Motor neuron (in vitro differentiated cells): Measurements from ENCODE around the gene JUP. TPM values are rescaled to one million over a fixed set of nuclear protein-coding genes. Genes with fewer than 3 reads are reported as not detected.

Experiments
- ATAC-seq, 8 experiments: fragments of 200-7000 bp; cut with Tn5 transposase; replicated peaks in 6 of 8; 2 replicates each; pipeline ENCODE4 v1.8.0; 2021; ENCODE audit warnings: mild to moderate bottlenecking in 8 of 8, moderate library complexity in 8 of 8
- H3K27ac ChIP-seq, 2 donors: fragments of 250-450 bp; sonication (Bioruptor Pico); 2 replicates each; pipeline ENCODE4 v1.9.0; 2021; ENCODE audit warnings: antibody characterized with exemption in 2 of 2, mild to moderate bottlenecking in 2 of 2, moderate library complexity in 1 of 2
- H3K4me1 ChIP-seq, 2 donors: fragments of 250-450 bp; sonication (Bioruptor Pico); replicated peaks in 1 of 2; 2 replicates each; pipeline ENCODE4 v1.6.1; 2021; ENCODE audit warnings: antibody characterized with exemption in 2 of 2, mild to moderate bottlenecking in 2 of 2, moderate library complexity in 1 of 2
- H3K4me3 ChIP-seq, 5 donors: fragments of 250-450 bp; sonication (Bioruptor Pico); 2 replicates each; pipeline ENCODE4 v1.9.0; 2021; ENCODE audit warnings: antibody characterized with exemption in 5 of 5, mild to moderate bottlenecking in 5 of 5, moderate library complexity in 4 of 5
- WGBS, 10 experiments: fragments of 450-650 bp; shearing (Covaris generic); methylation state at CpG; one replicate each; pipeline ENCODE4 v1.0.0; 2022; 5-methylcytosine and 5-hydroxymethylcytosine counted together
- in situ Hi-C, 9 experiments: fragments of 400-800 bp; cut with MboI; loops; one replicate each; pipeline ENCODE4 v1.15.0; 2021; ENCODE audit warnings: low sequenced_read_pairs in 9 of 9, low pct_unique_long_range_greater_than_20kb in 2 of 9; ENCODE audit not compliant: unreplicated experiment in 9 of 9
- total RNA-seq, 8 experiments: library from RNA; unstranded; fragments of 300-600 nt; gene quantifications; 2 replicates each; pipeline versions ENCODE4 v1.2.3 to v1.2.4, GENCODE V29; 2022

The JUP gene
- total RNA-seq, 8 experiments from 2014 or later = 4.9 to 34.5 (median 16.8) TPM

- Histone ChIP-seq H3K27ac (peak overlapping the region; percentile 42 to 51), H3K4me3 (no peak overlapping the region), H3K4me1 (peaks cover 27 to 40% of the 10 kb centered on the region in 2 donors)
- 74 to 100% (median 90%) methylated on average over 1 to 11 of the region's 19 CpGs; no CpG with 5 or more reads in 3 of the 10 experiments for WGBS, 10 experiments
- in situ Hi-C loops = no loop called here
- ATAC-seq = no peak
Measured at GRCh38 chr17:41772586-41773189, 13.8 kb downstream of the JUP start.

DNA sequence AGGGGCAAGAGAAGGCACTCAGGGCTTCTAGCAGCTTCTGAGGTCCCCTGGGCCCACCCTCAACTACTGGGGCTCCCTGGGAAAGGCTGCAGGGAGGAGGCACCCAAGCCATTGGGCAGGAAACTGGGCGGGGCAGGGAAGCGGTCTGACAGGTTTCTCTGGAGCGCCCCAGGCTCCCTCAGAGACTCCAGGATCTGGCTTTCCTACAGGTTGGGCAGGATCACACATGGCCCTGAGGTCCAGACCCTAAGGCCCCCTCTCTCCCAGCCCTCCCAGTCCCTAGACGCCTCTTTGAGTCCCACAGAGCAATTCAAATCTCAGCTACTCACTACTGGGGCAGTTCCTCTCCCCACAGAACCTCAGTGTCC is 14.3 kb downstream of the JUP start:
- in situ Hi-C loops = no loop called here
- H3K27ac ChIP-seq = no peak overlapping the region
- H3K4me1 ChIP-seq = peaks cover 27 to 35% of the 10 kb centered on the region in 2 donors
- no peak for ATAC-seq
- no peak overlapping the region for H3K4me3 ChIP-seq
- WGBS, 10 experiments = 80% methylated on average over 1 of the region's 4 CpGs; no CpG with 5 or more reads in 8 of the 10 experiments

DNA sequence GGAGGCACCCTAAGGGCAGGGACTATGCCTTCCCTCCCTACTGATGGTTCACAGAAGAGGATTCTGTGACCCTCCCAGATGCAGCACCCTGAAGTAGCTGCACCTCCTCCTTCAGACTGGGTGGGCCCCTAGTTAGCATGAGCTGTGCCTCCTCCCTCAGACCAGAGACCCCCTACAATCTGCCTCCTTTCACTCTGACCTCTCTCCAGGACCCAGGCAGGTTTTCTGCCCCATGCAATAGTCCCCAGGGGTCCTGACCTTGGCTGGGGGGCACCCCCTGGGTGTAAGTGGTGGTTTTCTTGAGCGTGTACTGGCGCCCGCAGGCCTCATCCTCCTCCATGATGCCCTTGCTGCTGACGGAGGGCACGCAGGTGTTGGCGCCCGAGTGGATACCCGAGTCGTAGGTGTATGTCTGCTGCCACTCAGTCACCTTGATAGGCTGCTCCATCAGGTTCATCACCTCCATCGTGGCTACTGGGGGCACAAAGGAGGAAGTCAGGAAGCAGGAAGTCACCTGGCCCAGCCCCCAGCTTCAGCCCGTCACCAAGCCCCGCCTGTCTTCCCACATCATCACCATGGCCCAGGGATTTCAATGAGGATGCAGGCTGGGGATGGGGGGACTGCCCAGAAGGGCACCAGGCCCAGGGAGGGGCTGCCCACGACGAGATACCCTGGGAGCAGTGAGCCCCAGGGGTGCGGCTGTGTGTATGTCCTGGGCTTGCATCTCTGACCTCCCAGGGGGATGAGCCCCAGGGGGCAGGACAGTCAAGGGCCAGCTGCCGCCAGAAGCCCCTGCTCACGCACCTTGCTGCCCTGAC is 14.9 kb downstream of the JUP start:
- no peak overlapping the region for H3K27ac ChIP-seq
- ATAC-seq = no peak
- in situ Hi-C loops = no loop called here
- H3K4me3 ChIP-seq = no peak overlapping the region
- H3K4me1 ChIP-seq = peaks cover 27 to 34% of the 10 kb centered on the region in 2 donors
- 50 to 100% (median 84%) methylated on average over 2 to 7 of the region's 17 CpGs; no CpG with 5 or more reads in 6 of the 10 experiments for WGBS, 10 experiments

- in situ Hi-C loops = no loop called here
- peaks cover 18 to 23% of the 10 kb centered on the region in 2 donors for H3K4me1 ChIP-seq
- 36 to 100% (median 87%) methylated on average over 1 to 3 of the region's 3 CpGs; no CpG with 5 or more reads in 2 of the 10 experiments for WGBS, 10 experiments
- H3K4me3 ChIP-seq = no peak overlapping the region
- ATAC-seq = no peak
- no peak overlapping the region for H3K27ac ChIP-seq
Measured at GRCh38 chr17:41769985-41770384, 16.5 kb downstream of the JUP start.

DNA sequence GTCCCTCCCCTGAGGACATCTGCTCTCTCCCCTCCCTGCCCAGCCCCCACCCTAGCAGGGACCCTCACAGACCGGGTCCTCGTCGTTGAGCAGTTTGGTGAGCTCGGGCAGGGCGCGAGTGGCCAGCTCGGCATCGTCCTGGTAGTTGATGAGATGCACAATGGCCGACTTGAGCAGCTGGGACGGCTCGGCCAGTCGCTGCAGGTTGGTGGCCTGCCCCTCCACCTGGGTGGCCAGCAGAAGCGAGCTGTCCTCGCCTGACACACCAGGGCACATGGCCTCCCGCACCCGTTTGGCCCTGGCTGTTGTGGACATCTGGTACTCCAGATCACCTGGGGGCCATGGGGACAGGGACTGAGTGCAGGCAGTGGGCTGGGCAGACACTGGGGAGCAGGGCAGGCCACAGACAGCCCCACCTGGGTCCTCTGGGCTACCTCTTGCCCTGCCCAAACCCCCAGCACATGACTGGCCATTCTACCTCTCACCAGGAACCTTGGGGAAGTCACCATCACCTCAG is 17.1 kb downstream of the JUP start:
- in situ Hi-C loops = no loop called here
- Histone ChIP-seq H3K27ac (no peak overlapping the region), H3K4me1 (peaks cover 18 to 19% of the 10 kb centered on the region in 2 donors), H3K4me3 (no peak overlapping the region)
- no peak for ATAC-seq
- WGBS, 10 experiments = no CpG with 5 or more reads among the region's 16 CpGs

GRCh38 chr17:41768682-41769288 is 17.7 kb downstream of the JUP start:
- 92 to 100% (median 94%) methylated on average over 1 to 3 of the region's 23 CpGs; no CpG with 5 or more reads in 5 of the 10 experiments for WGBS, 10 experiments
- H3K27ac ChIP-seq = no peak overlapping the region
- ATAC-seq = no peak
- in situ Hi-C loops = no loop called here
- H3K4me3 ChIP-seq = no peak overlapping the region
- peaks cover 13 to 14% of the 10 kb centered on the region in 2 donors for H3K4me1 ChIP-seq

DNA sequence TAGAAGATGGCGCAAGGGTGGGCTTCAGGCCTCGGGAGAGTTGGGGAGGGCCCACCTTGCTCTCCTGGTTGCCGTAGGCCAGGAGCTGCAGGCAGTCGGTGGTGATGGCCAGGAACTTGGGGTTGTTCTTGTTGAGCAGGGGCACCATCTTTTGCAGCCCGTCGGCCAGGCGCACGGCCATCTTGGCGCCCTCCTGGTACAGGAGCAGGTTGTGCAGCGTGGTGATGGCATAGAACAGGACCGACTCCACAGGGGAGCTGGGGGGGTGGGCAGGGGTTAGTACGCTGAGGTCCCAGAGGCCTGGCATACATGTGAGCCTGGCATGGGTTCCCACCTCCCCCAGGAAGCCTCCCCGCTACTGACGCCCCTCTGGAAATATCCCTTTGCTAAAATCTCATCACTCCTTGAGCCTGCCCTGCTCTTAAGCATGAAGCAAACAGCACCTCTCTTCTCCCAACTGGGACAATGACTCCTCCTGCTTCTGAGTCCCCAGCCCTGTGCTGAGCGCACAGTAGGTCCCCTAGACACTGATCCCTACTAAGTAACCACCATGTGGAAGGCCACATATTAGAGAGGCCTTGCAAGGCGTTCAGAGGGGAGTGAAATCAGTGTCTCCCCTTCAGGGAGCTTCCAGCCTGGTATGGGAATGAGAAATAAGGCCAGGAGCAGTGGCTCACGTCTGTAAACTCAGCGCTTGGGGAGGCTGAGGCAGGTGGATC is 19.0 kb downstream of the JUP start:
- H3K4me1 ChIP-seq = peaks cover 1% of the 10 kb centered on the region in 2 donors
- no peak overlapping the region for H3K27ac ChIP-seq
- no peak overlapping the region for H3K4me3 ChIP-seq
- no peak for ATAC-seq
- 60 to 100% (median 98%) methylated on average over 1 to 9 of the region's 18 CpGs; no CpG with 5 or more reads in 6 of the 10 experiments for WGBS, 10 experiments
- in situ Hi-C loops = no loop called here

GRCh38 chr17:41766135-41766534 is 20.4 kb downstream of the JUP start:
- Histone ChIP-seq H3K4me3 (no peak overlapping the region), H3K4me1 (no peaks in the 10 kb centered on the region), H3K27ac (no peak overlapping the region)
- in situ Hi-C loops = no loop called here
- ATAC-seq = no peak

DNA sequence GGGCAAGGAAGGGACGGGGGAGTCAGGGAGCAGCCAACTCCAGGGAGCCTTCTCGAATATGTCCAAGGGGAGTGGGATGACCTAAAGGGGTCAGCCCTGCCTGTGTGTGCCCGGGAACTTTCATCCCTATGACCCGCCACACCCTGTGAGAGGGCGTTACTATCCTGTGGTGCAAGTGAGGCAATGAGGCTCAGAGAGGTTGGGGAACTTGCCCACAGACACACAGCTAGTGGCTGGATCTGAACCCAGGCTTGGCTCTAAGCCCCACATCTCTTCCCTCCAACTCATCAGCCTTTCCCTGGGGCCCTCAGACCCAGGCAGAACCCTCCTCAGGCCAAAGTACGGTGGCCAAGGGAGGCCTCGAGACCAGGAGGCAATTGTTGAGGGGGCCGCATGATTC is 23.2 kb downstream of the JUP start:
- Histone ChIP-seq H3K27ac (no peak overlapping the region), H3K4me3 (no peak overlapping the region), H3K4me1 (no peaks in the 10 kb centered on the region)
- 60 to 100% (median 90%) methylated on average over 1 to 4 of the region's 8 CpGs; no CpG with 5 or more reads in 4 of the 10 experiments for WGBS, 10 experiments
- no peak for ATAC-seq
- in situ Hi-C loops = no loop called here

DNA sequence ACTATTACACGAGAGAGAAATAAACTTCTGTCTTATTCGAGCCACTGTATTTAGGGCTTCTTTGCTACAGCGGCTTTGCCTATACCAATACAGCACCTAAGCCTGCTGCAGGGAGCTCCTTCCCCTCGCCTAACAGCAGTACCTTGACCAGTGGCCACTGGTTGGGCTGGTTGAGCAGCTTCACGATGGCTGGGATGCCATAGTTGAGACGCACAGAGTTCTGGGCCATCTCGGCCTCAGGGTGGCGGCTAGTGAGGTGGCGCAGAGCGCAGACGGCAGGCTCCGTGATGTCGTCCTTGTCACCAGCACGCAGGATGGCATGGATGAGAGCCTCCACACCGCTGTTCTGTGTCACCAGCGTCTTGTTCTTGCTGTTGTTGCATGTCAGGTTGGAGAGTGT is 23.7 kb downstream of the JUP start:
- in situ Hi-C loops = no loop called here
- Histone ChIP-seq H3K4me3 (no peak overlapping the region), H3K4me1 (no peaks in the 10 kb centered on the region), H3K27ac (no peak overlapping the region)
- ATAC-seq = no peak
- 57 to 100% (median 91%) methylated on average over 1 to 15 of the region's 16 CpGs; no CpG with 5 or more reads in 4 of the 10 experiments for WGBS, 10 experiments

DNA sequence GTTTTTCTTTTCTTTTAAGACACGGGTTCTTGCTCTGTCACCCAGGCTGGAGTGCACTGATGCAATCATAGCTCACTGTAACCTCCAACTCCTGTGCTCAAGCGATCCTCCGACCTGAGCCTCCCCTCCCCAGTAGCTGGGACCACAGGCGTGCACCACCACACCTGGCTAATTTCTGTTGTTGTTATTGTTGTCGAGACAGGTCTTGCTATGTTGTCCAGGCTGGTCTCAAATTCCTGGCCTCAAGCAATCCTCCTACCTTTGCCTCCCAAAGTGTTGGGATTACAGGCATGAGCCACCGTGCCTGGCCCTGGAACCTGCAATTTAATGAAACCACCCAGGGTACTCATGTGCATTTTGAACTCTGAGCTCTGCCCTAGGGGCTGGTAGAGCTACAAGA is 24.1 kb downstream of the JUP start:
- Histone ChIP-seq H3K4me3 (no peak overlapping the region), H3K27ac (no peak overlapping the region), H3K4me1 (no peaks in the 10 kb centered on the region)
- no peak for ATAC-seq
- in situ Hi-C loops = no loop called here
- 40 to 100% (median 83%) methylated on average over 1 to 5 of the region's 6 CpGs; no CpG with 5 or more reads in 2 of the 10 experiments for WGBS, 10 experiments

- Histone ChIP-seq H3K4me3 (no peak overlapping the region), H3K4me1 (no peaks in the 10 kb centered on the region), H3K27ac (no peak overlapping the region)
- 80 to 100% (median 100%) methylated on average over 1 to 2 of the region's 6 CpGs; no CpG with 5 or more reads in 7 of the 10 experiments for WGBS, 10 experiments
- in situ Hi-C loops = no loop called here
- ATAC-seq = no peak
Measured at GRCh38 chr17:41760878-41761277, 25.6 kb downstream of the JUP start.

DNA sequence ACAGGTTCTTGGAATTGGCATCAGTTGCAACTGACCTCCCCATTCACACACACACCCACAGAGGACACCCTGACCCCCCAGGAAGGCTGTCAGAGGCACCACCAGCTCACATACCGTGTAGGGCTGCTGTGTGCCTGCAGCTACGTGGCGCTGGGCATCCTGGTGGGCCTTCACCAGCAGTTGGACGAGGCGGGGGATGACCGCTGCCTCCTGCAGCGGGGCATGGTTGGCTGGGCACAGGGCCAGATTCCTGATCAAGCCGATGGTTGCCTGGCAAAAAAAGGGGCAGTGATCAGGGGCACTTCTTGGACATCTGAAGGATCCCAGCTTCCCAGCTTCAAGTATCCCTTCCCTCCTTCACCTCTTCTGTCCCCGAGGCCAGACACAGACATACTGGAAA is 27.9 kb downstream of the JUP start:
- in situ Hi-C loops = no loop called here
- 60 to 100% (median 88%) methylated on average over 1 to 4 of the region's 9 CpGs; no CpG with 5 or more reads in 5 of the 10 experiments for WGBS, 10 experiments
- ATAC-seq = peak in 1 of 8 experiments; percentile 49
- Histone ChIP-seq H3K4me3 (no peak overlapping the region), H3K4me1 (no peaks in the 10 kb centered on the region), H3K27ac (no peak overlapping the region)
